AG09309 (cell line): ENCODE data around the gene MAPKBP1.
A peak's percentile ranks its signal among the peaks of the same experiment; 100 is the strongest.

Source experiments
- DNase-seq: peaks from one replicate; pipeline ENCODE4 v3.0.0-alpha.2; 2010; ENCODE audit warnings: low read depth
- H3K4me3 ChIP-seq: 2 replicates; pipeline ENCODE4 v1.5.1; 2011; ENCODE audit warnings: mild to moderate bottlenecking, low read depth, low read length, moderate library complexity; ENCODE audit not compliant: control insufficient read depth
- CTCF ChIP-seq: IDR thresholded peaks from 2 replicates; pipeline ENCODE4 v1.5.1; 2011; ENCODE audit warnings: mild to moderate bottlenecking, low read depth, low read length, inconsistent platforms; ENCODE audit not compliant: insufficient read depth, control insufficient read depth; ENCODE audit errors: missing control alignments

Gene MAPKBP1

GRCh38 chr15:41775651-41776050, 1.4 kb downstream of the MAPKBP1 start:
- DNase-seq, result no peak
- peak overlapping the region; percentile 68 for H3K4me3 ChIP-seq
- no peak for TF ChIP-seq CTCF

GRCh38 chr15:41777421-41777973, 3.2 kb downstream of the MAPKBP1 start:
- no peak for TF ChIP-seq CTCF
- DNase-seq, result no peak
- H3K4me3 ChIP-seq, result no peak overlapping the region

GRCh38 chr15:41778521-41778920, 4.2 kb downstream of the MAPKBP1 start:
- H3K4me3 ChIP-seq, result no peak overlapping the region
- no peak for DNase-seq
- TF ChIP-seq CTCF, result no peak

- TF ChIP-seq CTCF, result no peak
- DNase-seq, result no peak
- H3K4me3 ChIP-seq, result no peak overlapping the region
Measured at GRCh38 chr15:41779662-41780157, 5.4 kb downstream of the MAPKBP1 start.

- H3K4me3 ChIP-seq, result no peak overlapping the region
- no peak for TF ChIP-seq CTCF
- DNase-seq, result no peak
Measured at GRCh38 chr15:41780266-41780665, 6.0 kb downstream of the MAPKBP1 start.

GRCh38 chr15:41780727-41781126, 6.4 kb downstream of the MAPKBP1 start:
- H3K4me3 ChIP-seq, result no peak overlapping the region
- DNase-seq, result no peak
- no peak for TF ChIP-seq CTCF
